Skeletal muscle tissue (tissue), 4 donors: ENCODE results near the gene MUC22. TPM values are rescaled to one million over a fixed set of nuclear protein-coding genes. Genes with fewer than 3 reads are reported as not detected.
"Not testable (repeated sequence)": the region's sequence is repeated elsewhere in the genome, so short reads cannot be mapped to it uniquely, and the experiment has no call there.

Experiments
- H3K27ac ChIP-seq: one replicate; pipeline ENCODE4 v1.7.0; 2013; ENCODE audit warnings: mild to moderate bottlenecking, low read depth, low read length, inconsistent platforms
- H3K27me3 ChIP-seq, 3 donors: one replicate each; pipeline ENCODE4 v1.7.0; 2013; ENCODE audit warnings: low read length in 3 of 3; ENCODE audit not compliant: control insufficient read depth in 3 of 3, insufficient read depth in 3 of 3
- H3K36me3 ChIP-seq, 3 donors: one replicate each; pipeline ENCODE4 v1.7.0; 2013; ENCODE audit warnings: low read length in 3 of 3; ENCODE audit not compliant: control insufficient read depth in 3 of 3, insufficient read depth in 3 of 3
- H3K4me1 ChIP-seq, 3 donors: one replicate each; pipeline ENCODE4 v1.7.0; 2013; ENCODE audit warnings: low read length in 3 of 3, mild to moderate bottlenecking in 3 of 3; ENCODE audit not compliant: control insufficient read depth in 3 of 3, insufficient read depth in 3 of 3
- H3K4me3 ChIP-seq, 3 donors: one replicate each; pipeline ENCODE4 v1.7.0; 2013; ENCODE audit warnings: low read length in 3 of 3
- H3K9ac ChIP-seq, 3 donors: one replicate each; pipeline ENCODE4 v1.7.0; 2013; ENCODE audit warnings: low read length in 3 of 3, mild to moderate bottlenecking in 3 of 3, moderate library complexity in 2 of 3, low read depth in 1 of 3
- H3K9me3 ChIP-seq, 3 donors: one replicate each; pipeline ENCODE4 v1.7.0; 2013; ENCODE audit warnings: low read length in 3 of 3; ENCODE audit not compliant: control insufficient read depth in 3 of 3
- total RNA-seq: library from RNA; depleted of rRNA; stranded (reverse); fragments of >200 nt; gene quantifications from one replicate; pipeline ENCODE4 v1.2.3, GENCODE V29; 2014
- donor health status: Osteomylitis.

MUC22 gene
- total RNA-seq, 1 donor from 2014 or later: not detected

DNA sequence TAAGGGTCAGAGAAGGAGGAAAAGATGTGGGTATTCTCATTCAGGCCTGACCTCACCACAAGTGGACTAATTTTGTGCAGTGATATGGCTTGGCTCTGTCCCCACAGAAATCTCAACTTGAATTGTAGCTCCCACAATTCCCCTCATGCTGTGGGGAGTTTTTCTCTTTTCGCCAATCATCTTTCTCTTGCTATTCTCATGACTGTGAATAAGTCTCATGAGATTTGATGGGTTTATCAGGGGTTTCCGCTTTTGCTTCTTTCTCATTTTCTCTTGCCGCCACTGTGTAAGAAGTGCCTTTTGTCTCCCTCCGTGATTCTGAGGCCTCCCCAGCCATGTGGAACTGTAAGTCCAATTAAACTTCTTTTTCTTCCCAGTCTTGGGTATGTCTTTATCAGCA lies 42.9 kb downstream of the MUC22 start:
- H3K9ac ChIP-seq, H3K4me3 ChIP-seq, H3K9me3 ChIP-seq, H3K27ac ChIP-seq, H3K4me1 ChIP-seq, H3K36me3 ChIP-seq: not testable (repeated sequence)
- H3K27me3 ChIP-seq: peaks cover 0 to 11% (median 1%) of the 10 kb centered on the region in 3 donors

DNA sequence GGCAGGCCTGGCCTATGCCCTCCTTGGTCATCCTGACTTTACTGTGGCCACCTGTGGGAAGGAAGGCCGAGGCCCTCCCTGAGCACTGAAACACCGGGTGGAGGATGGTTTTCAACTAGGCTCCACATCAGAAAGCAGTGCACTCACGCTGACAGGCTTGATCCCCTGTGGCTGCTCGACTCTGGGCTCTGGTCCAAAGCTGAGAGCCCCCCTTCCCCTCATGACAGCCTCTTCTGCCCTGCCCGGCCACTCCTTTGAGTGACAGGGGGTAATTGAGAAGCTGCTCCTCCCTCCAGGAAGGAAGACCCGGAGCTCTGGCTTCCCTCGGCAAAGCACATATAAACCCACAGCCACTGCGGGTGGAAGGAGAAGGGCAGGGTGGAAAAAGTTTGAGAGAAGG lies 43.6 kb downstream of the MUC22 start:
- no peaks in the 10 kb centered on the region for H3K9me3 ChIP-seq
- H3K4me1 ChIP-seq: no peaks in the 10 kb centered on the region
- no peak overlapping the region for H3K4me3 ChIP-seq
- no peak overlapping the region for H3K9ac ChIP-seq
- H3K36me3 ChIP-seq: no peaks in the 10 kb centered on the region
- peaks cover 0 to 11% (median 0%) of the 10 kb centered on the region in 3 donors for H3K27me3 ChIP-seq
- no peak overlapping the region for H3K27ac ChIP-seq

DNA sequence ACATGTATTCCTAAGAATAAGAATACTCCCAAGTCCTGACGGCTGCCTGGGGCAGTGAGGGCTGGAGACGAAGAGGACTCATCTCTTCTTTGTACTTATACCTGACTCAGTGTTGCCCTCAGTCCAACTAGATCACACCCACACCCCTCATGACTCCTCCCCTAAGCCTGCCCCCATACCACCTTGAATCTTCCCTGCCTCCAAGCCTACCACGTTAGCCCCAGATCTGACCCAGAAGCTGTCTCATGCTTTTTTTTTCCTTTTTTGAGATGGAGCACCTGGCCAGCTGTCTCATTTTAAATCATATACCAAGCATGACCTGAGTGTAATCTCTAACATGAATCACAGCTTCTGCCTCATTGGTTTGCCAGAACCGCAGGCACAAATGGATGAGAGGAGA lies 45.2 kb downstream of the MUC22 start:
- no peaks in the 10 kb centered on the region for H3K9me3 ChIP-seq

DNA sequence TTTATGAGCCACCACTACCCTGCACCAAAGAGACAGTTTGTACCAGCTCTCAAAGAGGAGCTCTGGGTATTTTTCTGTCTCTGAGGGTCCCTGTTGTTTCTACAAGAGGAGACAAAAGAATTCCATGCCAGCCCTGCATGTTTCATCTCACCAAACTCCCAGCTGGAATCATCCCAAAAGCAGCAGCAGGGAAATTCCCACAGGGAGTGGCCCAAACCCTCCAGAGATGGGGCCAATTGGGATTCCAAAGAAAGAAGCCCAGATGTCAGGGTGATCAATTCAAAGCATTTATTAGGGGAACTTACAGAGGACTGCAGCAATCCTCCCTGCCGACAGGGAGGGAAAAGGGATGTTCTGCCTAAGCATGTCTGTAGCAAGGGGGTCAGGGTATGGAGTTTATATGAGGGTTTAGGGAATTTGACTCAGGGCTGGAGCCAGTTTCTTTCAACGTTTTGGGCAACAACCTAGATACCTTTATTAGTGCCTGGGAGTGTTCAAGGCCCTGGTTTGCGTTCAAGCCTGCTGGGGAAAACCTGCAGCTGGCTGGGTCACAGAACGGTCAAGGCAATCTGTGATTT lies 47.2 kb downstream of the MUC22 start:
- Histone ChIP-seq H3K4me3 (no peak overlapping the region), H3K4me1 (no peaks in the 10 kb centered on the region), H3K9ac (no peak overlapping the region), H3K9me3 (no peaks in the 10 kb centered on the region), H3K27me3 (peaks cover 0 to 13% (median 0%) of the 10 kb centered on the region in 3 donors), H3K36me3 (no peaks in the 10 kb centered on the region), H3K27ac (no peak overlapping the region)

More for the DNA sequence above, 45.2 kb downstream of the MUC22 start:
- Histone ChIP-seq H3K9ac (no peak overlapping the region), H3K27ac (no peak overlapping the region), H3K27me3 (peaks cover 0 to 11% (median 0%) of the 10 kb centered on the region in 3 donors), H3K36me3 (no peaks in the 10 kb centered on the region), H3K4me3 (no peak overlapping the region), H3K4me1 (no peaks in the 10 kb centered on the region)

DNA sequence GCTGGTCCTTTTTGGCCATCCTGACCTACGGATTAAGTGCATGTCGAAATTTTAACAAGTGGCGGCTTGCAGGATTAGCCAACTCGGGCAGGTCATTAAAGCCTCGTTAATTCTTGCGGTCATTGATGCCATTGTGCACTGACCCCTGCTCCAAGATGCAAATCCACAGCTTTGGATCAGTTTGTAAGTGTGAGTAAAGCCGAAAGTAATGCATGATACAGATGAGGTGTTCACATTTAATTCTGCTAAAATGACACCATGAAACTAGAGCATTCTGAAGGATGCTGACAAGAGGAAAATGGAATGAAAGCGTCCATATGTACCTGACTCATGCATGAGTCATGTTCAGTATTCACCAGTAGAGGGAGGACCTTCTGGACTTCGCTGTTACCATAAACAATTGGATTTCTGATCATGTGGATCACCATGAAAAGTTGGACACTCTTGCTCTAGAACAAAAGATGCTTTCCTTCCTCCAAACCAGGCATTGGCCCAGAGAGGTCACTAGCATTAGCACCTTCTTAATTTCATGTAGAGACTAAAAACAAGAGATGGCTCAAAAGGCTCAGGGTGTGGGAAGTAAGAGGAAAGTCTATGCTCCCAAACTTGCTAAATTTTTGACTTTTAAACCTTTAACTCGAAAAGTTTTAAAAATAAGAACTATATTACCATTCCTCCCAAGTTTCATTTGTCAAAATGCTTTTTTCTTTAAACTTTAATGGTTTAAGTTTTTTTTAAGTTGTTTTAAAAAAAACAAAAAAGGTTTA lies 48.0 kb downstream of the MUC22 start:
- Histone ChIP-seq H3K9ac (no peak overlapping the region), H3K4me3 (no peak overlapping the region)

DNA sequence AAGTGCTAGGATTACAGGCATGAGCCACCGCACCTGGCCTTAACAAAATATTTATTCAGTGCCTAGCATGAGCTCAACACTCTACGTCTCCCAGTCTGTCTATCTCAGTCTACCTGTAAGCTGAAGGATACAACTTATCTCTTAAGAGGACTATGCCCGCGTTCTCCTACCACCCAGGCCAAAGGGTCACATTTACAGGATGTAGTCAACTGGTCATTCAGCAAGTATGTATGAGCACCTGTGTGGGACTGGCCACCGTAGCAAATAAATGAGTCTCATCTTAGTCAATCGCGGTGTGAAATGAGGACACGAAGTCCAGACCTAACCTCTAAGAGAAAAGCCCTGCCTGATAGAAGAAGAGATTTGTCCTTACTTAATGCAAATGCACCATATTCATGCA lies 49.9 kb downstream of the MUC22 start:
- H3K4me1 ChIP-seq: no peaks in the 10 kb centered on the region
- H3K9ac ChIP-seq: no peak overlapping the region
- H3K9me3 ChIP-seq: no peaks in the 10 kb centered on the region
- no peak overlapping the region for H3K27ac ChIP-seq
- H3K36me3 ChIP-seq: no peaks in the 10 kb centered on the region
- H3K4me3 ChIP-seq: no peak overlapping the region
- H3K27me3 ChIP-seq: peaks cover 0 to 4% (median 0%) of the 10 kb centered on the region in 3 donors

More for the DNA sequence above, 48.0 kb downstream of the MUC22 start:
- Histone ChIP-seq H3K36me3 (no peaks in the 10 kb centered on the region), H3K9me3 (no peaks in the 10 kb centered on the region), H3K27ac (no peak overlapping the region), H3K27me3 (peaks cover 0 to 13% (median 0%) of the 10 kb centered on the region in 3 donors), H3K4me1 (no peaks in the 10 kb centered on the region)

DNA sequence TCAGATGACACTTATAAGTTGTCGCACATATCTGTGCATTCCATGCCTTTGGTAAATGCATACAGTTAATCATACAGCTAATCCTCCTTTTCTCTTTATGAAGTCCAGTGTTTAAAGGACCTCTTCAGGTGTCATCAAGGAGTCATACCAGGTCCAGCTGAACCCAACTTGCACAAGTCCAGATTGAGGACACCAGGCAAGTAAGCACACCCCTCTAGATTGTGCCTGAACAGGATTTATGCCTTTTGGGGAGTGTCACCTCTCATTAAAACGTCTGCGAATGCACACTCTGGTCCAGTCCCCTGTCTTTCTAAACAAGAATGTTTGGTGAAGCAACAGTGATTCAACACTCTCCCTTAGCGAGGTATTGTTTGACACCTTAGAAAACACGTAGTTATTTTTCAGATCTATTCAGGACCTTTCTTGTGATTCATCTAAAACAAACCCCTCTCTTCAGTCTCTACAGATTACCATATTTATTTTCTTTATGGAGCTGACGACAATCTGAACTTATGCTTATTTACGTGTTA lies 53.7 kb downstream of the MUC22 start:
- H3K4me1 ChIP-seq: peaks cover 0 to 3% (median 0%) of the 10 kb centered on the region in 3 donors
- no peak overlapping the region for H3K27ac ChIP-seq
- H3K4me3 ChIP-seq: no peak overlapping the region
- H3K36me3 ChIP-seq: no peaks in the 10 kb centered on the region
- H3K27me3 ChIP-seq: peaks cover 0 to 4% (median 0%) of the 10 kb centered on the region in 3 donors
- H3K9me3 ChIP-seq: no peaks in the 10 kb centered on the region
- no peak overlapping the region for H3K9ac ChIP-seq

DNA sequence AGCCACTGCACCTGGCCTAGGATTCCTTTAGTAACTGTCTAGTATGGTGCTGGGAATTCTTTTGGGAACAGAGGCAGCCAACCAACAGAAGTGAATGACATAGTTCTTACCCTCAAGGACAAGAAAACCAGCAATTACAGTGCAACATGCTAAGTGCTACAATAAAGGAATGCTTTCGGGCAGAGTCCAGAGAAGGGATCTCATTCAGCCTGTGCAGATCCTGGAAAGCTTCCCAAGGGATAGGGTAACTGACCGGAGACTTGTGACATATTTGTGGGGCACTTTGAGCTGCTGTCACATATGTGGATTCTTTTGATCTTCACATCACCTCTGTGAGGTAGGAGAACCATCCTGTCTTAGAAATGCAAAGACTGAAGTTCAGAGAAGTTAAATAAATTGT lies 55.3 kb downstream of the MUC22 start:
- peaks cover 0 to 4% (median 0%) of the 10 kb centered on the region in 3 donors for H3K27me3 ChIP-seq
- no peaks in the 10 kb centered on the region for H3K36me3 ChIP-seq
- H3K4me1 ChIP-seq: peaks cover 0 to 5% (median 0%) of the 10 kb centered on the region in 3 donors
- no peak overlapping the region for H3K9ac ChIP-seq
- no peaks in the 10 kb centered on the region for H3K9me3 ChIP-seq
- no peak overlapping the region for H3K4me3 ChIP-seq
- H3K27ac ChIP-seq: no peak overlapping the region

DNA sequence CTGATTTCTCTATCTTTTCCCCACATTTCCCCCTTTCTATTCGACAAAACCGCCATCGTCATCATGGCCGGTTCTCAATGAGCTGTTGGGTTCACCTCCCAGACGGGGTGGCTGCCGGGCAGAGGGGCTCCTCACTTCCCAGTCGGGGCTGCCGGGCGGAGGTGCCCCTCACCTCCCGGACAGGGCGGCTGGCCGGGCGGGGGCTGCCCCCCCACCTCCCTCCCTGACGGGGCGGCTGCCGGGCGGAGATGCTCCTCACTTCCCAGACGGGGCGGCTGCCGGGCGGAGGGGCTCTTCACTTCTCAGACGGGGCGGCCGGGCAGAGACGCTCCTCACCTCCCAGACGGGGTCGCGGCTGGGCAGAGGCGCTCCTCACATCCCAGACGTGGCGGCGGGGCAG lies 56.8 kb downstream of the MUC22 start:
- not testable (repeated sequence) for H3K4me3 ChIP-seq, H3K9ac ChIP-seq, H3K27ac ChIP-seq, H3K36me3 ChIP-seq, H3K27me3 ChIP-seq, H3K4me1 ChIP-seq, H3K9me3 ChIP-seq

DNA sequence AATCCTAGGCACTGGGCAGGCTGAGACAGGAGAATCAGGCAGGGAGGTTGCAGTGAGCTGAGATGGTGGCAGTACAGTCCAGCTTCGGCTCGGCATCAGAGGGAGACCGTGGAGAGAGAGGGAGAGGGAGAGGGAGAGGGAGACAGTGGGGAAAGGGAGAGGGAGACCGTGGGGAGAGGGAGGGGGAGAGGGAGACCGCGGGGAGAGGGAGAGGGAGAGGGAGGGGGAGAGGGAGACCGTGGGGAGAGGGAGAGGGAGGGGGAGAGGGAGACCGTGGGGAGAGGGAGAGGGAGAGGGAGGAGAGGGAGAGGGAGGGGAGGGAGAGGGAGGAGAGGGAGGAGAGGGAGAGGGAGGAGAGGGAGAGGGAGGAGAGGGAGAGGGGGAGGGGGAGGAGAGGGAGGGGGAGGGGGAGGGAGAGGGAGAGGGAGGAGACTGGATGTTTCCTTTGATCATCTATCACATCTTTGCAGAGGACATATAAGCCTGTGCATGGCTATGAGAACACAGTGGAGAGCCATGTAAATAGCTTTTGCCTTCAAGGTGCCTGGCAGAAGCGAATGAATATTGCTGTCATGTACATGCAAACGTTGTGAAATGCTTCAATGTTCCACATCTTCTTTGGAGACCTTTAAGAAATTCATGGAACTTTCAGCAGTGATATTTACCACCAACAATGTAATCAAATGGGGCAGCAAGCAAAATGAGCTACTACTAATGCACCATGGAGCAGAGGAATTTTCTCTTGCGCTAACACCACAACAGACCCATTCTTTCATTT lies 57.8 kb downstream of the MUC22 start:
- H3K4me3 ChIP-seq, H3K27ac ChIP-seq, H3K36me3 ChIP-seq, H3K9ac ChIP-seq, H3K9me3 ChIP-seq, H3K27me3 ChIP-seq, H3K4me1 ChIP-seq: not testable (repeated sequence)
